HEK293T (cell line): ENCODE data around the gene PICK1.

Experiments used
- BHLHE40 ChIP-seq: fragments of 450-650 bp; IDR thresholded peaks from 2 replicates; pipeline ENCODE4 v1.6.1; 2016; ENCODE audit warnings: mild to moderate bottlenecking, moderate library complexity, borderline replicate concordance
- CTBP1 ChIP-seq: fragments of 450-650 bp; IDR thresholded peaks from 2 replicates; pipeline ENCODE4 v1.6.1; 2016; ENCODE audit warnings: borderline replicate concordance
- ELF4 ChIP-seq: fragments of 450-650 bp; IDR thresholded peaks from 2 replicates; pipeline ENCODE4 v1.6.1; 2017; ENCODE audit warnings: antibody characterized with exemption
- FOXA1 ChIP-seq: fragments of 450-650 bp; IDR thresholded peaks from 2 replicates; pipeline ENCODE4 v1.6.1; 2016; ENCODE audit warnings: mild to moderate bottlenecking
- FOXK2 ChIP-seq: fragments of 450-650 bp; IDR thresholded peaks from 2 replicates; pipeline ENCODE4 v1.6.1; 2016; ENCODE audit warnings: mild to moderate bottlenecking
- FOXM1 ChIP-seq: fragments of 450-650 bp; IDR thresholded peaks from 2 replicates; pipeline ENCODE4 v1.6.1; 2017; ENCODE audit warnings: mild to moderate bottlenecking, borderline replicate concordance
- L3MBTL2 ChIP-seq: fragments of 450-650 bp; conservative IDR thresholded peaks from 2 replicates; pipeline ENCODE4 v1.6.1; 2016; ENCODE audit warnings: mild to moderate bottlenecking
- NFRKB ChIP-seq: fragments of 450-650 bp; IDR thresholded peaks from 2 replicates; pipeline ENCODE4 v1.6.1; 2016; ENCODE audit warnings: mild to moderate bottlenecking, moderate library complexity
- PKNOX1 ChIP-seq: fragments of 450-650 bp; IDR thresholded peaks from 2 replicates; pipeline ENCODE4 v1.6.1; 2016
- SP1 ChIP-seq: fragments of 450-650 bp; IDR thresholded peaks from 2 replicates; pipeline ENCODE4 v1.6.1; 2017
- SUZ12 ChIP-seq: fragments of 450-650 bp; IDR thresholded peaks from 2 replicates; pipeline ENCODE4 v1.6.1; 2016; ENCODE audit warnings: mild to moderate bottlenecking
- TARDBP ChIP-seq: fragments of 450-650 bp; IDR thresholded peaks from 2 replicates; pipeline ENCODE4 v1.6.1; 2016
- ZNF384 ChIP-seq: fragments of 450-650 bp; IDR thresholded peaks from 2 replicates; pipeline ENCODE4 v1.6.1; 2016

GRCh38 chr22:38035530-38035885 lies 21.7 kb upstream of the PICK1 start:
- TF ChIP-seq FOXA1, result no peak
- no peak for TF ChIP-seq ZNF384
- TF ChIP-seq L3MBTL2, result no peak
- no peak for TF ChIP-seq SUZ12
- TF ChIP-seq SP1, result no peak
- TF ChIP-seq BHLHE40, result no peak
- no peak for TF ChIP-seq FOXM1
- TF ChIP-seq TARDBP, result no peak
- TF ChIP-seq FOXK2, result no peak
- no peak for TF ChIP-seq NFRKB
- no peak for TF ChIP-seq CTBP1
- no peak for TF ChIP-seq PKNOX1
- TF ChIP-seq ELF4, result no peak
